ENCODE data around the gene PPIA.
A peak's percentile ranks its signal among the peaks of the same experiment; 100 is the strongest.

PPIA gene

DNA sequence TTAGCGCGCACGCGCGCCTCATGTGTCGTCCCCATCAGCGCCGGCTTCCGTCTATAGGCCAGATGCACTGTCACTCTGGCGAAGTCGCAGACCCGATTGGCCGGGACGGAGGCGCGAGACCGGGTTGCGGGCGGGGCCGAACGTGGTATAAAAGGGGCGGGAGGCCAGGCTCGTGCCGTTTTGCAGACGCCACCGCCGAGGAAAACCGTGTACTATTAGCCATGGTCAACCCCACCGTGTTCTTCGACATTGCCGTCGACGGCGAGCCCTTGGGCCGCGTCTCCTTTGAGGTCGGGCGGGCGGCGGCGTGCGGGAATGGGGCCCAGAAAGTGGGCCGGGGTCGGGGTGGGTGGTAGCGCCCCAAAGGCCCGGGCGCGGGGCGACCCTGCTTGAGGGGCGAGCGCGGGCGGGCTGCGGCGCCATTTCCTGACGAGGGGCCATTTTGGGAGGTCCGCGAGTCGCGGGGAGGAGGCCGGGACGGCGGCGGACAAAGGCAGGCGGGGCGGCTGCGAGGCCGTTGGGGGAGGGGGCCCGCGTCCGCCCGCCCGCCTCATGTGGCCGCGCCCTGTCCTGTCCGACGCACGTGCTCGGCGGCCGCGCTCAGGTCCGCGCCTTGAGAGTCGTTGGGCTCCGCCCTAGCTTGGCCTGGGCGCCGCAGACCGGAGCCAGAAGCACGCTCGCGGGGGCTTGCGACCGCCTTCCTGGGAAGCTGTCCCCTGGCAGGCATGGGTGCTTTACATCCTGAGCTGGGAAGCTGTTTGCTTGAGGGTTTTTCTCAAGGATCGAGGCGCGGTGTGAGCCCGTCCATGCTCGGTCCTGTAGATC is at the start of gene PPIA:
Gene PPIA (plus strand): TSS at position 178 of the 825 bp plus-strand sequence. CDS start 44 bp downstream, at position 222.
- in situ Hi-C loops (cut with HindIII; ENCODE audit: low pct_unique_long_range_greater_than_20kb, low sequenced_read_pairs) = no loop called here
- TF ChIP-seq JUND (IDR thresholded peaks at IDR 0.05; ENCODE audit: low read depth) = no peak
- DNase-seq (ENCODE audit: low read depth in 1 of 2, low spot score in 1 of 2) = peak; percentile 99 to 100

GRCh38 chr7:44748045-44748947 is 48.2 kb upstream of the PPIA start, which contains the start of gene ZMIZ2:
ZMIZ2 (plus strand) TSS chr7:44748847; CDS start chr7:44756250, 7,403 bp downstream.
- in situ Hi-C loops (cut with HindIII; ENCODE audit: low pct_unique_long_range_greater_than_20kb, low sequenced_read_pairs) = no loop called here
- peak; percentile 95 to 96 for DNase-seq (ENCODE audit: low read depth in 1 of 2, low spot score in 1 of 2)
- TF ChIP-seq JUND (IDR thresholded peaks at IDR 0.05; ENCODE audit: low read depth) = no peak

DNA sequence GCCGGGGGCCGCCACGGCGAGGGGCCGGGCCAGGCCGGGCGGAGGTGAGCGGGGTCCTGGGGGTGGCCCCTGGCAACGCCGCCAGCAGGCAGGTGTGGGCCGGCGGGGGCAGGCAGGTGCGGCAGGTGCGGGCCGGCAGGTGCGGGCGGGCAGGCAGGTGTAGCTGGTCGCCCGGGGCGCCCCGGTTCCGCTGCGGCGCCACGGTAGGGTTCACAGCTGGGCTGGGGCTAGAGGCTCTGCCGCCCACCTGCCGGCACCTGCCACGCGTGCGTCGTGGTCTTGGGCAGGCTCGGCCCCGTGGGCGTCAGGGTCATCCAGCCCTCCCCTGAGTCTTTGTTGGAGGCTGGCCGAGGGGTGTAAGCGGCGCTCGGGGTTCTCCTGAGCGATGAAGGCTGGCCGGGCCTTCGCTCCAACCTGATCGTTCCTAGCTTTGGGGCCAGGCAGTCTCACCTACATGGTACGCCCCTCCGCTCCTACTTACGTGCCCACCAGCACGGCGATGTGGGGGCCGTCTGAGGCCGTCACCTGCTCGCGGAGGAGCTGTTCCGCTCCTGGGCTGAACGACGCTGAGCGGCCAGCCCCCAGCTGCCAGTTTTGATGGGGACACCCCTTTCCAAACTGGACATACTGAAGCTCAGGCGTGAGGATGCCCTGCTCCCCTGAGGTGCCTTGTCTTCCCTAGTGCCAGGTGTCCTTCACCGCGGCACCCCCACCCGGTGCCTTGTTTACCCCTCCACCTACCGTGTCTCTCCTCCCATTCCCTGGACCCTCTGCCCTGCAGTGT is 47.3 kb upstream of the PPIA start:
- no peak for DNase-seq (ENCODE audit: low read depth in 1 of 2, low spot score in 1 of 2)
- no peak for TF ChIP-seq JUND (IDR thresholded peaks at IDR 0.05; ENCODE audit: low read depth)
- in situ Hi-C loops (cut with HindIII; ENCODE audit: low pct_unique_long_range_greater_than_20kb, low sequenced_read_pairs) = no loop called here

DNA sequence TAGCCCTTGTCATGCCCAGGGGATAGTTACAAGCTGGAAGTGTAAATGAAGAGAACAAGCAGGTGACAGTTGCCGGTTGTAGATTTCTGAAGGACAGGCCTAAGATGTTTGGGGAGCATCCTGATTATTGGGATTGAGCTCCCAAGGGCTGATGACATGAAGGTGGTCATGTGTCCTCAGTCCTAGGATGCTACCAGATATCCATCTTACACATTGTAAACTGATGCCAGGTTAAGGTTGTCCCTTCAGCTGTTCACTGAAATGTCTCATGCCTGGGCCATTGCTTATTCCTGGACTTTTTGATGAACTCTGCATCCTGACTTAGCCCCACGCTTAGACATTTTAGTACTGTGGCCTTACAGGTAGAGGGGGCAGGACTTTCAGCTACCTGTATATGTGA is 46.5 kb upstream of the PPIA start:
- TF ChIP-seq JUND (IDR thresholded peaks at IDR 0.05; ENCODE audit: low read depth) = no peak
- no peak for DNase-seq (ENCODE audit: low read depth in 1 of 2, low spot score in 1 of 2)
- in situ Hi-C loops (cut with HindIII; ENCODE audit: low pct_unique_long_range_greater_than_20kb, low sequenced_read_pairs) = no loop called here

GRCh38 chr7:44750424-44750823 is 46.1 kb upstream of the PPIA start:
- no peak for TF ChIP-seq JUND (IDR thresholded peaks at IDR 0.05; ENCODE audit: low read depth)

DNA sequence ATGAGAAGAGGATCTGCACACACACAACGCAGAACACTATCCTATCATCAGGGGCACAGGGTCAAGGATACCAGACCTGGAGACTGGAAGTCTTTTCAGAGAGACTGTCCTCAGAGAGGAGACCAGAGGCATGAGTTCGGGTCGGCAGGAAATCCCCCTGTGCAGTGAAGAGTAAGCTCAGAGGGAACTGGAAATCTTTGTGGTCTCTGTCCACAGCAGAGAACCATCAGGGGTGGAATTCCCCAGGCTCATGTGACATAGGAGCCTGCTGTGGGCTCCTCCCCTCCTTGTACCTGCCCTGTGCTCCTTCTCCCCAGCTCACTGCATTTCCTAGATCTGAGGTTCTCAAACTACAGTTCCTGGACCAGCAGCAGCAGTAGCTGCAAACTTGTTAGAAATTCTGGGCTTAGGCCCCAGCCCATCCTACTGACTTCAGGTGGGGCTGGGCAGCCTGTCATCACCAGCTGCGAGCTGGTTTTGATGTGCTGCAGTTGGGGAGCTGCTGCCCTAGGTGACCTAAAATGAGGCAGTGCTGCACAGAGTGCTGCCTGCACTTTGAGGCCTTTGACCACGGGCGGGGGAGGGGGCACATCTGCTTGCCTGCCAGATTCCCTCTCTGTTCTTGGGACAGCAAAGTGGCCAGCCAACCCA is 45.4 kb upstream of the PPIA start:
- TF ChIP-seq JUND (IDR thresholded peaks at IDR 0.05; ENCODE audit: low read depth) = no peak
- DNase-seq (ENCODE audit: low read depth in 1 of 2, low spot score in 1 of 2) = no peak
- in situ Hi-C loops (cut with HindIII; ENCODE audit: low pct_unique_long_range_greater_than_20kb, low sequenced_read_pairs) = no loop called here

More at GRCh38 chr7:44750424-44750823, 46.1 kb upstream of the PPIA start:
- no peak for DNase-seq (ENCODE audit: low read depth in 1 of 2, low spot score in 1 of 2)
- in situ Hi-C loops (cut with HindIII; ENCODE audit: low pct_unique_long_range_greater_than_20kb, low sequenced_read_pairs) = no loop called here

GRCh38 chr7:44752822-44753221 is 43.7 kb upstream of the PPIA start:
- DNase-seq (ENCODE audit: low read depth in 1 of 2, low spot score in 1 of 2) = no peak
- in situ Hi-C loops (cut with HindIII; ENCODE audit: low pct_unique_long_range_greater_than_20kb, low sequenced_read_pairs) = no loop called here
- TF ChIP-seq JUND (IDR thresholded peaks at IDR 0.05; ENCODE audit: low read depth) = no peak

DNA sequence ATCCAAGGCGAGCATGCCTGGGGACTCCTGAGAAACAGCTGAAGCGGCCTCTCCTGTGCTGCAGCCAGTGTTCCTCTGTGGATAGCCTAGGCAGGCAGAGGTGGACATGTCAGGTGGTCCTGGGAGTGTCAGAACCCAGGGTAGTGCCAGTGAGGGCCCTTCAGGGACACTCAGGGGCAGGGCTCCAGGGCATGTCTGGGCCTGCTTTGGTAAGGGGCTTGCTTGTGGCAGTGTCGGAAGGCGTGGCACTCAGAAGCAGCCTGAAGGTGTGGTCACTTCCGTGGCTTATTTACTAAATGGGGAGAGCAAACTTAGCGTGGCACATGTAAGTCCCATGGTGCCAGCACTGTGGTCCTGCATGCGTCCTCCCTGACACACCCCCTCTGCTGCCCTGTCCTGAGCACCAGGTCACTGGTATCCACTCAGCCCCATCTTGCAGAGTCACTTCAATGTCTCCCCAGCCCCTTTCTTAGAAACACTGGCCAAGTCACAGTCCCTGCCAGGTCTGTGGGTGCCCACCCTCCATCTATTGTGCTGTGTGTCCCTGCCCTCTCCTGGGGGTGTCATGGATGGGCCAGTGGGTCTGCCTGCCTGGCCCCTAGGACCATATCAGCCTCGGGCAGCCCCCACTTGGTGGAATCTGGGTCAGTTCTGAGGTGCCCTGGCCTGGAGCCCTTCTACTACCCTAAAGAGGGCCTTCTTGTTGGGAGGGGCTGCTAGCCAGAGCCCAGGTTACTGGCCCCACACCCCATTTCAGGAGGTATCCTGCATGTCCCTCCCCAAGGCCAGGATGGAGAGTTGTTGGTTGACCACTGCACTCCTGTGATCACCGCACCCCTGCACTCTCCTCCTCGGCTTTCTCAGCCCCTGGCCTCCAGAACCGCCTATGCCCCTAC is 41.4 kb upstream of the PPIA start:
- in situ Hi-C loops (cut with HindIII; ENCODE audit: low pct_unique_long_range_greater_than_20kb, low sequenced_read_pairs) = no loop called here
- no peak for DNase-seq (ENCODE audit: low read depth in 1 of 2, low spot score in 1 of 2)
- no peak for TF ChIP-seq JUND (IDR thresholded peaks at IDR 0.05; ENCODE audit: low read depth)

DNA sequence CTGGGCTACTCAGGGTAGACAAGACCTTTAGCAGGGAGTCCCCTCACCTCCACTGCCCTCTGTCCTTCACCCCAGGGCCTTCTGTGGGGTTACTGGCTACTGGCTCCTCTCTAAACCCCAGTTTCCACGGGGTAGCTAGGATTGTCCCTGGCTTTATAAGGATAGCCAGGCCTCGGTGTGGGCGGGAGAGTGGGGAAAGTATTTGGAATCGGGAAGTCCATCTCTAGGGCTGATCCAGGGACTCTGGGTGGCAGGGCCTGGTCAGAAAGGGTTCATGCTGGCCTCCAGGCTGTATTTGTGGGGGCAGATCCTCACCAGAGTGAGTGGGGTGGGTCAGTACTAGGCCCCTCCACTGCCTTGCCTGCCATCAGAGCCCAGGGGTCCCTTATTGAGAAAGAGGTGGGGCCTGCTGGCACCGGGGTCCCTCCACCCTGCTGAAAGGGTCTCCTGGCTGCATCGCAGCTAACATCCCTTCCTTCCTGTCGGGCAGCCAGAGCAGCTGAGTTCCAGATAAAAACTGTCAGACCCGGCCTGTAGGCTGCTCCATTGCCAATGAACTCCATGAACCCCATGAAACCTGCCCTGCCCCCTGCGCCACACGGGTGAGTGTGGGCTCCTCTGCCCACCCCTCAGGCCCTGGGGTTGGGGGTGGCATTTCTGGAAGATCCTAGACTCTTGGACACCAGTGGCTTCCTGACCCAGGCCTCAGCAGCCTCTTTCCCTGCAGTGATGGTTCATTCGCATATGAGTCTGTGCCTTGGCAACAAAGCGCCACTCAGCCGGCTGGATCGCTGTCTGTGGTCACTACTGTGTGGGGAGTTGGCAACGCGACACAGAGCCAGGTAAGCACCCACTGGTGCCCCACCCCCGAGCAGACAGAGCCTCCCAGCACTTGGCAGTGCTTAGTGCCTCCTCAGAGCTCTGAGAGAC is 40.5 kb upstream of the PPIA start:
- in situ Hi-C loops (cut with HindIII; ENCODE audit: low pct_unique_long_range_greater_than_20kb, low sequenced_read_pairs) = no loop called here
- no peak for TF ChIP-seq JUND (IDR thresholded peaks at IDR 0.05; ENCODE audit: low read depth)
- DNase-seq (ENCODE audit: low read depth in 1 of 2, low spot score in 1 of 2) = no peak

DNA sequence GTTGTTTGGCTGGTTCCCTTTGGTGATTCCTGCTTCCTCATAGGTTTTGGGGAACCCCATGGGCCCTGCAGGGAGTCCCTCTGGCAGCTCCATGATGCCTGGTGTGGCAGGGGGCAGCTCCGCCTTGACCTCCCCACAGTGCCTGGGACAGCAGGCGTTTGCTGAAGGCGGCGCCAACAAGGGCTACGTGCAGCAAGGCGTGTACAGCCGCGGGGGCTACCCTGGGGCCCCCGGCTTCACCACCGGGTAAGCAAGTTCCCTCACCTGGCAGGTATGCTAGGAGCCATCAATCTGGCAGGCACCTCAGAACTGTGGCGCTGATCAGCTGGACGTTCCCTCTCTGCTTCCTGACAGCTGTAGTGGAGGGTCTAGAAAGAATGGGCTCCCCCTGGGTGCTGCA is 39.6 kb upstream of the PPIA start:
- no peak for TF ChIP-seq JUND (IDR thresholded peaks at IDR 0.05; ENCODE audit: low read depth)

More for the DNA sequence above, 39.6 kb upstream of the PPIA start:
- DNase-seq (ENCODE audit: low read depth in 1 of 2, low spot score in 1 of 2) = no peak
- in situ Hi-C loops (cut with HindIII; ENCODE audit: low pct_unique_long_range_greater_than_20kb, low sequenced_read_pairs) = no loop called here

Data from T47D (cell line).